Measurements from ENCODE around the gene NPFFR2.
"Not testable (repeated sequence)": the region's sequence is repeated elsewhere in the genome, so short reads cannot be mapped to it uniquely, and the experiment has no call there.

Gene NPFFR2

DNA sequence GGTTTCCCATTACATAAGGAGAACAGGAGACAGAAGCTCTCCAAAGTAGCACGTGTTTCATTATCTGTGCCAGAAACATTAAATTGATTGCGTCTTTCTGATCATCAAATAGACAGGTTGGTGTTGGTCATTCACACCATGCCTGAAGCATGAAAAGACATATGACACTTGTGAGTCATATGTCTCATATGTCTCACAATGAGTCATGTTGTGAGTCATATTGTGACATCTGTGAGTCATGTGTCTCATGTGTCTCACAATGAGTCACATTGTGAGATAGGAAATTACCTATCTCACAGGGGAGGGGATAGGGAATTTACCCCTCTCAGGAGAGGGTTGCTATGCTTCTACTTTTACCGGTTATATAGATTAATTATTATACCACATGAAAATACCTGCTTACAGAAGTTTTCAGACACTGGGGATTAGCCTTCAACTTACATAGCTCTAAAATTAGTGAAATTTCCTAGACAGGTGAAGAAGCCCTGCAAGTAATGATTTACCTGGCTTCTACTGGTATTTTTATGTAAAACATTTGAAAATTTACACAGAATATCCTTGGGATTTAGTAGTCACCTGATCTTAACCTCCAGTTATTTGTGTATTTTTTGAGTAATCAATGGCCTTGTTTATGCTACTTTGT, 80.8 kb downstream of the NPFFR2 start:
- DNase-seq = no peak

DNA sequence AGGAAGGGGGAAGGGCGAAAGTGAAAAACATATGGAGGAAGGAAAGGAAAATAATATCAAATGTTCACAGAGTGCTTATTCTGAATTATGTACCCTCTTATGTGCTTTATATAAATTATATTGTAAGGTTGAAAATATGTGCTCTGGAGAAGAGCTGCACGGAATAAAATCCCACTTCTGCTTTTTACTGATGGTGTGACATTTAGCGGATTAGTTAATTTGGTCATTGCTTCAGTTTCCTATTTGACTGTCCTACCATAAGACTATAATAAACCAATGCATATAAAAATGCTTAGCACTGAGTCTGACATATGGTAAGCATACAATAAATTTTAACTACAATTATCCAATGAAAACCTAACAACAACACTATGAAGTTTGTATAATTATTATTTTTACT, 86.2 kb downstream of the NPFFR2 start:
- DNase-seq = no peak

DNA sequence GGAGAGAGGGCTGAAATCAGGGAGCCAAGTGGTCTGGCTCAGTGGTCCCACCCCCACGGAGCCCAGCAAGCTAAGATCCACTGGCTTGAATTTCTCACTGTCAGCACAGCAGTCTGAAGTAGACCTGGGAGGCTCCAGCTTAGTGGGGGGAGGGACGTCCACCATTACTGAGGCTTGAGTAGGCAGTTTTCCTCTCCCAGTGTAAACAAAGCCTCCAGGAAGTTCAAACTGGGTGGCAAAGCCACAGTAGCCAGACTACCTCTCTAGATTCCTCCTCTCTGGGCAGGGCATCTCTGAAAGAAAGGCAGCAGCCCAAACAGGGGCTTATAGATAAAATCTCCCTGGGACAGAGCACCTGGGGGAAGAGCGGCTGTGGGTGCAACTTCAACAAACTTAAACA, 88.1 kb downstream of the NPFFR2 start:
- DNase-seq = no peak

DNA sequence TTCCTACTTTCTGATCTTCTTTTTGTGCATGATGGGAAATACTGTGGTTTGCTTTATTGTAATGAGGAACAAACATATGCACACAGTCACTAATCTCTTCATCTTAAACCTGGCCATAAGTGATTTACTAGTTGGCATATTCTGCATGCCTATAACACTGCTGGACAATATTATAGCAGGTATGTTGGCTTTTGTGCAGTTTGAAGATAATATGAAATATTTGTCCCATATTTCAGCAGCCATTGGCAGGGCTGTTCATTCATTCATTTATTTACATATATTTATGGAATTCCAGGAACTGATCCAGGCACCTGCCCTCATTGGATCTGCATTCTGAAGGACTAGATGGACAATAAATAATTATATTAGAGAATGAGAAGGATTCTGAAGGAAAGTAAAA, 96.9 kb downstream of the NPFFR2 start:
- DNase-seq = no peak

DNA sequence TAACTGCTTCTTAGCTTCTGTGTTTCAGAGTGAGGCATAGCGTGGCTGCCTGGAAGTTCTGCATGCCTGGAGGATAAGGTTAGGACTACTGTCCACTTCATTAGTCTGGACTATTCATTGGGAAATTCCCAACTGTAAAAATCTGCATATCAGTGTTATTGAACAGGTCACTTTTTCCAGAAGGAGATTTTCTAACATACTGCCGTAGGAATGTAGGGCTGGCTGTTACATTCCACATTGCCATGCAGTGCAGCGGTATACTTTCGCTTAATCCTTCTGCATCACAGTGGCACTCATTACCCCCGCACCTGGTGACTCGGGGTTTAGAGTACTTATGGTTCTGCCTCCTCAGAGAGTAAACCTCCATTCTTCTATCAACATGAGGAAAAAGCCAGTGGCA, 104.6 kb downstream of the NPFFR2 start:
- DNase-seq = no peak

DNA sequence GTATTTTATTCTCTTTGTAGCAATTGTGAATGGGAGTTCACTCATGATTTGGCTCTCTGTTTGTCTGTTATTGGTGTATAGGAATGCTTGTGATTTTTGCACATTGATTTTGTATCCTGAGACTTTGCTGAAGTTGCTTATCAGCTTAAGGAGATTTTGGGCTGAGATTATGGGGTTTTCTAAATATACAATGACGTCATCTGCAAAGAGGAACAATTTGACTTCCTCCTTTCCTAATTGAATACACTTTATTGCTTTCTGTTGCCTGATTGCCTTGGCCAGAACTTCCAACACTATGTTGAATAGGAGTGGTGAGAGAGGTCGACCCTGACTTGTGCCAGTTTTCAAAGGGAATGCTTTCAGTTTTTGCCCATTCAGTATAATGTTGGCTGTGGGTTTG, 108.2 kb downstream of the NPFFR2 start:
- DNase-seq = not testable (repeated sequence)

DNA sequence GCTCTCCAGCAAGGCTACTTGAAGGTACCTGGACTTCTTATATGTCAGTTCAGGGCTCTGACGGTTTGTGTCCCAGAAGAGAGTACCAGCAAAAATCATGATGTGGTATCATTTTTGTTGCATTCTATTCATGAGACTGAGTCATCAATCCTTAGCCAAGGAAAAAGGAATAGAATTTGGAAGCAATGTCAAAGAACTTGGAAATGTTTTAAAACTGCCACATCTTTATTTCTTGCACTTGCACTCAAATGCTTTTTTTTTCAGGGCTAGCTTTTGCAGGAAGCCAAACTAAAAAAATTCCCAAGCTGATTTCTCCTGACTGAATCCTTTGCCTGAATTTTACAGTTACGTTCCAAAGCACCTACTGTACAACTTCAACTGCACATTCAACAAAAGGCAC, 112.4 kb downstream of the NPFFR2 start:
- DNase-seq = no peak

DNA sequence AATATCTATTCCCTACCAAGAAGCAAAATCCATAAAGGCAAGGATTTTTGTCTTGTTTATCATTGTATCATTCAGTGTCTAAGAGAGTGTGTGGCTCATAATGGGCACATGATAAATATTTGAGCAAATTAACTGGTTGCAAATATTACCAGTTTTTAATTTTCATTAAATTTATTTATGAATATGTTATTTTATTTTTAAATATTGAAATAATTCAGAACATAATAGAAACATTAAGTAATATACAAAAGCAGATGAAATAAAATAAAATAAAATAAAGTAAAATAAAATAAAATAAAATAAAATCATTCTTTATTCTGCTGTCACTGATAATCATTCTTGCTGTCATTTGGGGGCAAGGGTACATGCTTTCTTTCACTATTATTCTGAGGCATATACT, 120.9 kb downstream of the NPFFR2 start:
- no peak for DNase-seq

DNA sequence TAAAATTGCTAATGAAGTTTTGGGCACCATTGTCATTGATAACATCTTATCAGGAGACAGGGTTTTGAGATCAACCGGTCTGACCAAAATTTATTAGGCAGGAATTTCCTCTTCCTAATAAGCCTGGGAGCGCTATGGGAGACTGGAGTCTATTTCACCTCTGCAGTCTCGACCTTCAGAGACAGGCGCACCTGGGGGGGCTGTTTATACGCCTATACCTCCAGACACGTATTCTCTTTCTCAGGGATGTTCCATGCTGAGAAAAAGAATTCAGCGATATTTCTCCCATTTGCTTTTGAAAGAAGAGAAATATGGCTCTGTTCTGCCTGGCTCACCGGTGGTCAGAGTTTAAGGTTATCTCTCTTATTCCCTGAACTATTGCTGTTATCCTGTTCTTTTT, 121.8 kb downstream of the NPFFR2 start:
- not testable (repeated sequence) for DNase-seq

DNA sequence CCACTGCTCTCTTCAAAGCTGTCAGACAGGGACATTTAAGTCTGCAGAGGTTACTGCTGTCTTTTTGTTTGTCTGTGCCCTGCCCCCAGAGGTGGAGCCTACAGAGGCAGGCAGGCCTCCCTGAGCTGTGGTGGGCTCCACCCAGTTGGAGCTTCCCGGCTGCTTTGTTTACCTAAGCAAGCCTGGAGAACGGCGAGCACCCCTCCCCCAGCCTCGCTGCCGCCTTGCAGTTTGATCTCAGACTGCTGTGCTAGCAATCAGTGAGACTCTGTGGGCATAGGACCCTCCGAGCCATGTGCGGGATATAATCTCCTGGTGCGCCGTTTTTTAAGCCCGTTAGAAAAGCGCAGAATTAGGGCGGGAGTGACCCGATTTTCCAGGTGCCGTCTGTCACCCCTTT, 137.5 kb downstream of the NPFFR2 start:
- not testable (repeated sequence) for DNase-seq

DNA sequence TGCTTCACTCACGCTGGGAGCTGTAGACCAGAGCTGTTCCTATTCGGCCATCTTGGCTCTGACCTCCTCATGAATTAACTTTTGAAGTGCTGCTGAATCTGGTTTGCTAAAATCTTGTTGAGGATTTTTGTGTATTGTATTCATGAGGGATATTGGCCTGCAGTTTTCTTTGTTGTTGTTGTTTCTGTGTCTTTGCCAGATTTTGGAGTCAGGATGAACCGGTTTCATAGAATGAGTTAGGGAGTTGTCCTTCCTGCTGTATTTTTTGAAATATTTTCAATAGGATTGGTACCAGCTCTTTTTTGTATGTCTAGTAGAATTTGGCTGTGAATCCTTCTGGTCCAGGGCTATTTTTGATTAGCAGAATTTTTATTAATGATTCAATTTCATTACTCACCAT, 138.1 kb downstream of the NPFFR2 start:
- no peak for DNase-seq

DNA sequence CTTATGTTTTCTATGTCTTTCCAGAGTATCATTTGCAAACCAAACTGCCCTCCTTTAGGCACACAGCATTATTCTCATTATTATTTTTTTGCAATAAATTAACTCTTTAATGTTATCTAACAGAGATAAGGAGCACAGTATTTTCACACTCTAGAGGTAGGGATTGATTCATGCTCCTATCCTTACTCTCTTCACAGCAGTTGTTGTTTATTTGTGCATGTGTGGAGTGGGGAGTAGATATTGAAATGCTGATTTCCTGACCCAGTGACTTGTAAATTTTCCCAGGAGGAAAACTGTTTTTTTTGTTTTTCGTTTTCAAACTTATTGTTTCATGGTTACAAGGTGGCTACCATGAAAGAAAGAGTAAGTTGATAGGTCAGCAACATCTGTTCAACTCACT, 140.0 kb downstream of the NPFFR2 start:
- DNase-seq = no peak

DNA sequence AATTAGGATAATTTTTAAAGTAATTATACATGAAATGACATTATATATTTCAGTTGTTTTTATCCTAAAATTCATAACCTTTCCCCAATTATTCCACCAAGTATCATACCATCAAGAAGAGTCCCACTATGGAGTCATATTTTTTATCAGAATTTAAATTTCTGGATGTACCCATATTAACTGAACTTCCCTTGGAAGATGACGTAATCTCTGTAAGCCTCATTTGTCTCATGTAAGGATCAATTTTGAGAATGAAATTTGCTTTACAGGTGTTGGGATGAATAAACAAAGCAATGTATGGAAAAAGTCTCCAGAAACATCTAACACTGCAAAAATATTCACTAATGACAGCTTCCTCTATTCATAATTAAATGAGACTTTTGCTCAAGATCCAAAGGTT, 147.5 kb downstream of the NPFFR2 start:
- no peak for DNase-seq

DNA sequence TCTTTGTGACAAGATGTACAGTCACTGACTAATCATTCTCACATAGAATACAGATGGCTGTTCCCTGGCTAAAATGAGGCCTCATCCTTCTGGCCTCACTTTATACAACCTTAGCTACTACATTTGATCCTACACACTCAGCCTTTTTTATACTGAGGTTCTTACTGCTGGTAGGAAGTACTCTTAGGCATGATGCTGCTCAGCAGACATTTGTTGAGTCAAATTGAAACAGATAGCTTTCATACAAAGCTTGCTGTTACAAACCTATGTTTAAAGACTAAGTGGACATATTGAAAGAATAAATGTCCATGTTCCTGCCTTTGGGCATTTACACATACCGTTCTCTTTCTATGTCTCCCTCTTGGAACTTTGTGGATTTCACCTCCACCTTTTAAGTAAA, 154.9 kb downstream of the NPFFR2 start:
- no peak for DNase-seq

DNA sequence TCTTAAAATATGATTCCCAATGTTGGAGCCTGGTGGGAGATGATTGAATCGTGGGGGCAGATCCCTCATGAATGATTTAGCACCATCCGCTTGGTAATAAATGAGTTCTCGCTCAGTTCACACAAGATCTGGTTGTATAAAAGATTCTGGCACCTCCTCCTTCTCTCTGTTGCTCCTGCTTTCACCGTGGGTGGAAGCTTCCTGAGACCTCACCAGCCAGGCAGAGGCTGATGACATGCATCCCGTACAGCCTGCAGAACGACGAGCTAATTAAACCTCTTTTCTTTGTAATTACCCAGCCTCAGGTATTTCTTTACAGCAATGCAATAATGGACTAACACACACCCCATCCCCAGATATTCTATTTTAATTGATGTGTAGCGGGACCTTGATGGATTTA, 162.2 kb downstream of the NPFFR2 start:
- no peak for DNase-seq

DNA sequence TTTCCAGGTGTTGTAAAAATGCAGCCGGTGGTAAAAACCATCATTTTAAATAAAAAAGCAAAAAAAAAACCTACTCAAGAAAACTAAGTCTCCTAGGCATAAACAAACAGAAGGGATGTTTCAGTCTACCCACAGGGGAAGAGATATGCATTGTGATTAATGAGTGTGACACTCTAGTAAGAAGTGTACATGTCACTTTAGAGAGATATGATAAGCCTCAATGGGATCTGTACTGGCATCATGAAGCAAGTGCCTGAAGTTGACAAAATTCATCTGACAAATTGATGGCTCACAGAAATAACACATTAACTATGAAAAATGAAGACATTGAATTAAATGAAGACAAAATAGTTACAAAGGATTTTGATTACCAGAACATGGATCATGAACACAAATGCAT, 162.7 kb downstream of the NPFFR2 start:
- no peak for DNase-seq

All from stimulated activated CD4-positive, alpha-beta T cell treated with anti-CD3 and anti-CD28 coated beads, Interleukin-4, amount 100 ng/mL, for 4 hours (primary cell).